ENCODE results near the gene MAN2A1. TPM values are rescaled to one million over a fixed set of nuclear protein-coding genes. Genes with fewer than 3 reads are reported as not detected.

MAN2A1 gene
- total RNA-seq, 1 donor from 2014 or later, result 83.6 TPM

DNA sequence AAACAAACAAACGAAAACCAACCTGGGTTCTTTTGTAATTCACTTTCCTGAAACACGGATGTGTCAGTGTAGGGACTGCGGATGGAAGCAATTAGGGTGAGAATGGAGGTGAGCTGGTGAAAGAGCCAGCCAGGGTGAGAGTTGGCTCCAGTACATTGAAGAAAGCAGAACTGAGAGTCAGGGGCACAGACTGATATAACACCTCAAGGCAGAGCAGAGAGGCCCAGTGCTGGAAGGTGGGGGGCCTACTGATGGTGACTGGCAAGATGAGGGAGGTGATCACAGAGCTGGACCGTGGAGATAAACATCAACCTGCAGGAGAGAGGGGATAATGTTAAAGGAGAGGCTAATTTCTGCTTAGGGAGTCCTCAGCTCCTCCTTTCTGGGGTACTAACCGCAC is 221.1 kb downstream of the MAN2A1 start:
- no peak for DNase-seq (ENCODE audit: low spot score)
- Mint-ChIP-seq H3K27ac (ENCODE audit: unreplicated experiment) (no peak overlapping the region), H3K36me3 (ENCODE audit: low read depth, unreplicated experiment) (no peaks in the 10 kb centered on the region), H3K4me1 (ENCODE audit: unreplicated experiment) (no peaks in the 10 kb centered on the region), H3K4me3 (ENCODE audit: unreplicated experiment) (no peak overlapping the region), H3K9me3 (ENCODE audit: unreplicated experiment) (no peaks in the 10 kb centered on the region), H3K27me3 (ENCODE audit: unreplicated experiment) (no peaks in the 10 kb centered on the region)
- TF ChIP-seq, protein P1, sequence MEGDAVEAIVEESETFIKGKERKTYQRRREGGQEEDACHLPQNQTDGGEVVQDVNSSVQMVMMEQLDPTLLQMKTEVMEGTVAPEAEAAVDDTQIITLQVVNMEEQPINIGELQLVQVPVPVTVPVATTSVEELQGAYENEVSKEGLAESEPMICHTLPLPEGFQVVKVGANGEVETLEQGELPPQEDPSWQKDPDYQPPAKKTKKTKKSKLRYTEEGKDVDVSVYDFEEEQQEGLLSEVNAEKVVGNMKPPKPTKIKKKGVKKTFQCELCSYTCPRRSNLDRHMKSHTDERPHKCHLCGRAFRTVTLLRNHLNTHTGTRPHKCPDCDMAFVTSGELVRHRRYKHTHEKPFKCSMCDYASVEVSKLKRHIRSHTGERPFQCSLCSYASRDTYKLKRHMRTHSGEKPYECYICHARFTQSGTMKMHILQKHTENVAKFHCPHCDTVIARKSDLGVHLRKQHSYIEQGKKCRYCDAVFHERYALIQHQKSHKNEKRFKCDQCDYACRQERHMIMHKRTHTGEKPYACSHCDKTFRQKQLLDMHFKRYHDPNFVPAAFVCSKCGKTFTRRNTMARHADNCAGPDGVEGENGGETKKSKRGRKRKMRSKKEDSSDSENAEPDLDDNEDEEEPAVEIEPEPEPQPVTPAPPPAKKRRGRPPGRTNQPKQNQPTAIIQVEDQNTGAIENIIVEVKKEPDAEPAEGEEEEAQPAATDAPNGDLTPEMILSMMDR (IDR thresholded peaks at IDR 0.05; ENCODE audit: unreplicated experiment), result no peak

DNA sequence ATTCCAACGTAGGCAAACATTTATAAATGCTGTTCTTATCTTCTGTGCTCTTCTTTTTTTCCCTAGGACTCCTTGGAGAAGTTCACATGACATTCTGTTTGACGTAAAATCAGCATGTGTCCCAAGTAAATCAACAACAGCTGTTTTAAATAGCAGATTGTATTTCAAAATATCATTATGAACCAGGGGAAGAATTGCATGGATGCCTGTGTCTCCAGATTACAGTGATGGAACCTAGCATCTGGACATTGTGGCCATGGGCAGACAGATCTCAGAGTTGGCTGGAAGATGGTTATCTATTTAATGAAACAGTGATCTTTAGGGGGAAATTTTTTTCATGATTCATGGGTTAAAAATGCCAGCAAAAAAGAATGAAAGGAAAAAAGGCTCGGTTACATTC is 222.0 kb downstream of the MAN2A1 start:
- Mint-ChIP-seq H3K9me3 (ENCODE audit: unreplicated experiment) (no peaks in the 10 kb centered on the region), H3K27ac (ENCODE audit: unreplicated experiment) (no peak overlapping the region), H3K36me3 (ENCODE audit: low read depth, unreplicated experiment) (no peaks in the 10 kb centered on the region), H3K4me1 (ENCODE audit: unreplicated experiment) (no peaks in the 10 kb centered on the region), H3K27me3 (ENCODE audit: unreplicated experiment) (no peaks in the 10 kb centered on the region), H3K4me3 (ENCODE audit: unreplicated experiment) (no peak overlapping the region)
- DNase-seq (ENCODE audit: low spot score), result no peak
- TF ChIP-seq, protein P1 (IDR thresholded peaks at IDR 0.05; ENCODE audit: unreplicated experiment), result no peak

DNA sequence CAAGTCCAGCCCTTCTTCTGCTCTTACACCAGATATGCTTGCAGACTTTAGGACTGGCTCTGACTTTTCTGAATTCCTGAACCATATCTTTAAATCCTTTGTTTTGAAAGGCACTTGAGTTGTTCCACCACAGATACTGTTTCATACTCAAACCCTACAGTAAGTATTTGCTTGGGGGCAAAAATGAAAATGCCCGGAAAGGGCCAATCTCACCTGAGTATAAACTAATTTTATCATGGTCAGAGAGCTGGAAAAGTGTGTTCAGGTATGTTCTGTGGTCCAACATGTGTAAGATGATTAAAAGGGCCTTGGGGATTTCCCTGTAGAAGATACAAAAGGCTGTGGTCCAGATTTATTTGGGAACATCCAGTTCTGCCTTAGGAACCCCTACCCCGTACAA is 225.2 kb downstream of the MAN2A1 start:
- Mint-ChIP-seq H3K4me3 (ENCODE audit: unreplicated experiment) (no peak overlapping the region), H3K4me1 (ENCODE audit: unreplicated experiment) (no peaks in the 10 kb centered on the region), H3K36me3 (ENCODE audit: low read depth, unreplicated experiment) (no peaks in the 10 kb centered on the region), H3K27me3 (ENCODE audit: unreplicated experiment) (no peaks in the 10 kb centered on the region), H3K9me3 (ENCODE audit: unreplicated experiment) (no peaks in the 10 kb centered on the region), H3K27ac (ENCODE audit: unreplicated experiment) (no peak overlapping the region)
- TF ChIP-seq, protein P1 (IDR thresholded peaks at IDR 0.05; ENCODE audit: unreplicated experiment), result no peak
- DNase-seq (ENCODE audit: low spot score), result no peak

DNA sequence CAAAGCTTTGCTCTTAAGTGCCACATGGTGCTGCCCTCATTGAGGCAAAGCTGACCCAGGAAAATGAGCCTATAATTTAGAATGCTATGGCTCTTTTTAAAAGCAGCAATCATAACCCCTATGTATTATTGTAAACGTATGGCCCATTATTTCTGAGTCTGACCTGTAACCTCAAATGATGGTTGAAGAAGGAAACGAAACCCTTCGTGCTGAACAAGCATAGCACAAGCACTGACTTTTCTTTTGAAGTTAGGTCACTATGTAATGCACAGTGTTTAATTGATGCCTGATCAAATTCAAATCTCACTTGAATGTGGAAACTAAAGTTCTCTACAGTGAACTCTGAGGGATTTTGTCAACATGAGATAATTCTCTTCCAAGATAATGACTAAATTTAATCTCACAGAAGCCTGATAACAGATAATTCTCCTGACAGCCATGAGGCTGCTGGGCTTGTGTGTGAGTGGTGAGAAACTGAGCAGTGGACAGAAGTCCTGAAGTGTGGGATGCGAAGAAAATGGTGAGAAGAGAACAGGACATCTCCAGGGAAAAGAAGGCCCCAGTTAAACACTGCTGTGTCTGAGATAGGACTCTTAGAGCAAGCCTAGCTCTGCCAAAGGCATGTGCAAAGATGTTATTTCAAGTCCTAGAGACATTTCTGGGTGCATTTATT is 226.9 kb downstream of the MAN2A1 start:
- DNase-seq (ENCODE audit: low spot score), result no peak
- H3K9me3 Mint-ChIP-seq (ENCODE audit: unreplicated experiment), result no peaks in the 10 kb centered on the region
- TF ChIP-seq, protein P1 (IDR thresholded peaks at IDR 0.05; ENCODE audit: unreplicated experiment), result no peak
- H3K4me1 Mint-ChIP-seq (ENCODE audit: unreplicated experiment), result no peaks in the 10 kb centered on the region
- H3K27ac Mint-ChIP-seq (ENCODE audit: unreplicated experiment), result no peak overlapping the region
- no peaks in the 10 kb centered on the region for H3K27me3 Mint-ChIP-seq (ENCODE audit: unreplicated experiment)
- no peaks in the 10 kb centered on the region for H3K36me3 Mint-ChIP-seq (ENCODE audit: low read depth, unreplicated experiment)
- no peak overlapping the region for H3K4me3 Mint-ChIP-seq (ENCODE audit: unreplicated experiment)
